ENCODE data around the gene PPP1R9B.

The PPP1R9B gene

GRCh38 chr17:50155115-50155819 lies 4.8 kb upstream of the PPP1R9B start:
- DNase-seq, result peak; percentile 51

- no peak for DNase-seq
These were observed 4.1 kb upstream of the PPP1R9B start for GRCh38 chr17:50154604-50155003.

- DNase-seq, result peak; percentile 92
These were observed 3.4 kb upstream of the PPP1R9B start for GRCh38 chr17:50153650-50154575.

- no peak for DNase-seq
These were observed 2.3 kb upstream of the PPP1R9B start for GRCh38 chr17:50152736-50153135.

DNA sequence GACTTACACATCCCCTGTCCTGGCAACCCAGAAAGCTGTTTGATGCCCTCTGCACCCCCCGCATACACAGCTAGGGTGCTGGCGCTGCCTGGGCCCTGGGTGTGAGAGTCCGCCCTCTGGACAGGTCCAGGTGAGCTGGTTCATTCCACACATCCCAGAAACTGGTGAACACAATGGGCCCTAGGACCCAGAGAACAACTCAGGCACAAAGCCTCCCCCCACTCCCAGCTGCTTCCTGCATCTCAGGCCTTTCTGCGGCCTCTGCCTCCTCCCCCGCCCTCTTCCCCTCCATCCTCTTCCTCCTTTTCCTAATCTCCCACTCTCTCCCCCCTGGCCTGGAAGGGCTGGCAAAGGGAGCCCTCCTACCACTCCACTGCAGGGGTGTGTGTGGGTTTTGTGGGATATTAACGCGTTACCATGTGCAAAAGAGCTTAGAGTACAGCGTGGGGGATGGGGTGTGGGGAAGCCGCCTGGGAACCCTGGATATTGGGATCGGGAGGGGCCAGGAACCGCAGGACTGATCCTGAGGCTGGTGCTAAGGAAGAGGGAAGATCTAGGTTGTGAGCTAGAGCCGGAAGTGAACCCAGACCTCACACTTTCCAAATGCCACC lies 1.6 kb upstream of the PPP1R9B start:
- DNase-seq, result peak; percentile 91

DNA sequence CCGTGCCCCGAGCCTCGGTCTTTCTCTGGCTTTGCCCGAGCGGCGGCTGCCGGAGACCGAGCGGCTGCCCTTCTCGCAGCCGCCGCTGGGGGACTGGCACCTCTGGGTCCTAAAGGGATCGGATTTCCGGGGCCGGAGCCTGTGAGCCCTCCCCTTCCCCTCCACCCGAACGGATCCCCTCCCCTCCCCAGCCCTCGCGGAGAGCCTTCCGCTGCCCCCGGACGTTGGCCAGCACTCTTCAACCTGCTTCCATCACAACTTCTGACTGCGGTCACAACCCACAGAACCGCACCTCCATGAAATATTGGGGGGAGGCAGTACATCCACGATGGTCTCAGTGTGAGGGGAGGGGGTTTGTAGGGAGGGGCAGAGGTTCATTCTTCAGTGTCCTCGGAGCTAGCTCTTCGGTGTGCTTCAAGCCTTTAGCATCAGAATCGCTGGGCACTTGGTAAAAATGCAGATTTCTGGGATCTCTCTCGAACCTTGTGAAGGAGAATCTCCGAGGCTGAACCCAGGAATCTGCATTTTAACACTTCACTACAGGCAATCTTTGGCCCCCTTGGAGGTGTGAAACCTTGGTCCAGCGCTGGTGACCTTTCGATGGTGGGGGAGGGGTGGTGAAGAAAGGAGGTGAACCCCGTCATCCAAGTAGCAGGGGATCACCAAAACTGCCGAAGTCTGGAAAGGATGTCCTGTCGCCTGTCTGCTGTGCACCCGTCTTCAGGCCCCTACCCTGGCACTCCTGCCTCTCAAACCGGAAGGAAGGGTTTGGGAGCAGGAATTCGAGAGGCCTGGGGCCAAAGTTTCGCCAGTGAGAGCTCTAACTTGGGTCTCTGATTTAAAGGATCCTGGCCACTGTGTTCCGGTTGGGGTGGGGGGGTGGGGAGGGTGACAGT lies 812 bp upstream of the PPP1R9B start:
- DNase-seq, result peak; percentile 97

- peak; percentile 84 for DNase-seq
These were observed 792 bp downstream of the PPP1R9B start for GRCh38 chr17:50149417-50150353.

DNA sequence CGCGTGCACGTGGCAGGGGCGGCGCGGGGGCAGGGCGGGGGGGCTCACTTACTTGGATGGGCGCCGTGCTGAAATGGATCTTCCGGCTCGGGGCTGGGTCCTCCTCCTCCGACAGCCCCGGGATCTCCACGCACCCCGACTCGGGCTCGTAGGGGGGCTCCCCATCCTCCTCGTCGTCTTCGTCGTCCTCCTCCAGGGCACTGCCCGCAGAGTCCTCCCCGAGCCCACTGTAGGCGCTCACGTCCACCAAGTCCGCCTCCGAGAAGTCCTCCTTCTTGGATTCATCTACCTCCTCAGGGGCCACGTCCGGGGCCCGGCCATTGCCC lies 1.4 kb downstream of the PPP1R9B start:
- DNase-seq, result no peak

- DNase-seq, result peak; percentile 83
These were observed 2.0 kb downstream of the PPP1R9B start for GRCh38 chr17:50148226-50149090.

DNA sequence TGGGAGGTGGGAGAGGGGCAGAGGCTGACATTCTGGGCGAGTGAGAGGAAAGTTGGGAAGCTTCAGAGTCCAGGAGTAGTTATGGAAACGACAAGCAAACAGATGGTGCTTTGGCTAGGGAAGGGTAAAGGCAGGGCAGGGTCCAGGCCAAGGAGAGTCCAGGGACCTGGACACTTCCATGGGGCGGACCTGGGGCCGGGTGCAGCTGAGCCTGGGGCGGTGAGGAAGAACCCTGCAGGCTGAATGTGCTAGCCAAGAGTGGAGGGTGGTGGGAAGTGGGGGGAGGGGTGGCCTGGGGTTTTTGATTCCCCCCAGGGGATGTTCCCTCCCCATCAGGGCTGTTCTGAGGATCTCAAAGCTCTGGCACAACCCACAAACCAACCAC lies 2.6 kb downstream of the PPP1R9B start:
- no peak for DNase-seq

- no peak for DNase-seq
These were observed 3.4 kb downstream of the PPP1R9B start for GRCh38 chr17:50146927-50147665.

DNA sequence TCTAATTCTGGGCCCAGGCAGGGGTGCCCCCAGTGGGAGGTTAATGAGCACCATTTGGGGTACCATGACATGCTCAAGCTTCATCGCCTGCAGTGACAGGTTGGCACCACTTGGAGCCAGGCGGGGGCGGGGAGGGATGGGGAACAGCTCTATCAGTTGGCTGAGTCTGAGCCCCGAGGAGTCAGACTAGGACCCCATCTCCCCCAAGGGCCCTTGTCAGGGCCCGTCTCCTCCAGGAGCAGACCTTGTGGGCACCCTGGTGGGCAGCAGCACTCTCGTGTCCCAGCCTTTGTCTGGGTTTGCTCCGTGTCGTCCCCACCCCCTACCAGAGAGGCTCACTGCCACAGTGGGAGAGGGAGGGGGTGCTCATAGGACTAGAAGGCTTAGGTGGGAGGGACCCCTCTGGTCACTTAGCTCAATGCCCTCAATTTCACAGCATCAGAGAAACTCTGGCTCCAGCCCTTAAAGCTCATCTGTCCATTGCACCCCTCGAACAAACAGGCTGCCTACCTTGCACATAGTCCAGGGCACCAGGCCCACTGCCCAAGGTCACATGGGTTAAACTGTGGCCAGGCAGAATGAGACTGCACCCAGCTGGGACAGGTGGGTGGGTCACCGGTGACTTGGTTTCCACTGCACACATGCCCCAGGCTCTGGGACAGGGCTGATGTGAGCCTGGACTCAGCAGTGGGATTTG lies 4.1 kb downstream of the PPP1R9B start:
- peak; percentile 57 for DNase-seq

DNA sequence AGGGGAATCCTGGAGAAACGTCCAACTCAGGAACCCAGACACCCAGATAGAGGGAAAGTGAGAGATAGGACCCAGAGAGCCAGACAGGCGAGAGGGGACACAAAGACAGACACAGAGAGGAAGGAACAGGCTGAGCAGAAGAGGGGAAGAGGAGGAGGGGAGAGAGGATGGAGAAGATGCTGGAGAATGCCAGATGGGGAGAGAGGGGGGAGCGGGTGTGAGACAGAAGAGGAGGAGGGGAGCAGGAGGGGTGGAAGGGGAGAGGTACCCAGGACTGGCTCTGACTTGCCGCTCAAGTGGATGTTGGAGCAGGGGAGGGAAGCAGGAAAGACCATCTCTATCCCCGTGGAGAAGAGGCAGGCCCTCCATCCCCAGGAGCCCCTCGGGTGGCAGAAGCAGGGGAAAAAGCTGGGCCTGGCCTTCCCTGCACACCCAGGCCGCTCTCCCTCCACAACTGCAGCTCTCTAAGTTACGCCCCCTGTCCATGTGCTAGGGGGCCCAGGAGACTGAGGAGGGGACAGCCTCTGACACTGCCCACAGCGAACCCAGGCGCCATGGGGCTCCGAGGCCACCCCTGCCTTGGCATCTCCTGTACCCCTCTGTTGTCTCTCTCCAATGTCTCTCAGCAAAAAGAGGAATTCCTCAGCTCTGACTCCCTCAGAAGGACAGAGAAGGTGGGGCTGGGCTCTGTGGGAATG lies 4.8 kb downstream of the PPP1R9B start:
- DNase-seq, result no peak

GRCh38 chr17:50144845-50145531 lies 5.5 kb downstream of the PPP1R9B start:
- DNase-seq, result no peak

- DNase-seq, result no peak
These were observed 6.1 kb downstream of the PPP1R9B start for GRCh38 chr17:50144355-50144754.

DNA sequence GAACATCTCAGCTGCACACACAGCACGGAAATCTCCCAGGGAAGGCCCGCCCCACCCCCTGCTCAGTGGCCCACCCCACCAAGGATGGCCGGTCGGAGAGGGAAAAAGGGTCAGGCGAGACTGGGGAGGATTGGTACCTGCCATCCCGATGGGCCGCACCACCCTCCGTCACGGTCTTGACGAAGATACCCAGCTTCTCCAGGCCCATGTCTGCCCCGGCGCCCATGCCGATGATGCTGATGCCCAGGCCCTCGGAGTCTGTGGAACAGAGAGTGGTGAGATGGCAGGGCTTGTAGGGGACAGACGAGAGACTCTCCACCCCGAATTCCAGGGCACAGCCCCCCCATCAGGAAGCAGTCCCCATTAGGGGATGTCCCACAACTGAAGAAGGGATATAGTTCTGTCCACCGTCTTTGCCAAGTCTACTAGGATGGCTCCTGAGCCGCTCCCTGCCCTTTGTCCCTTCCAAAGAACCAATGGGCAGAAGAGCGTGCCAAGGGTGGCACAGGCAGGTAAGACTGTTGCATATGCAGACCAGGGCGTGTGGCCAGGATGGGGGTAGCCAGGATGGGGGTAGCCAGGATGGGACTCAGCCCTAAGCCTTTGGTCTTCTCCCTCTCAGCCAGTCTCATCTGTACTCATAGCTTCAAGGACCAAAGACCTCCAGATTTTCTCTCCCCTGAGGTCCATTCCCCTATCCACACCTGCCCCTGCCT lies 6.9 kb downstream of the PPP1R9B start:
- DNase-seq, result no peak

DNA sequence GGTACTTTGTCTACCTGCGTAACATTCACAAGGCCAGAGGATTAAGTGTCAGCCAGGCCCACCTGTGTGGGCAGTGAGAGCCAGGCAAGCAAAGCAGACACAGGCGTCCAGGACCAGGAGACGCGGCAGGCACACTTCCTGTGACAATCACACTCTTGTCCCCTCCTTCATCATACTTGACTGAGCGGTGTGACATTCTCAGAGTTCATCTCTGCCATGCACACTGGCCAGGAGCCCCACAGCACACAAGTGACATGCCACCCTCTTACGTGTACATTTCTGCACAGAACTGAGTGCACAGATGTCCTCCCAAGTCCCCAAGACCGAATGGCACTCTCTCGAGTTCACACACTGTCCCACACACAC lies 8.7 kb downstream of the PPP1R9B start:
- DNase-seq, result no peak
